H9 (cell line): ENCODE results near the gene WNT2. TPM values are rescaled to one million over a fixed set of nuclear protein-coding genes. Genes with fewer than 3 reads are reported as not detected.
A peak's percentile ranks its signal among the peaks of the same experiment; 100 is the strongest.

Experiments used
- DNase-seq: peaks from one replicate; pipeline ENCODE4 v3.0.0-alpha.2; 2017
- H2AFZ ChIP-seq: one replicate; pipeline ENCODE4 v1.6.1; 2013; ENCODE audit warnings: mild to moderate bottlenecking, low read length, control low read depth, moderate library complexity
- H2AK5ac ChIP-seq: 2 replicates; pipeline ENCODE4 v1.6.1; 2013; ENCODE audit warnings: low read length, control low read depth, mixed read lengths; ENCODE audit not compliant: insufficient read length
- H2BK120ac ChIP-seq: one replicate; pipeline ENCODE4 v1.6.1; 2013; ENCODE audit warnings: low read depth, mild to moderate bottlenecking, low read length, control low read depth, inconsistent platforms; ENCODE audit not compliant: poor library complexity, severe bottlenecking
- H2BK12ac ChIP-seq: 2 replicates; pipeline ENCODE4 v1.6.1; 2013; ENCODE audit warnings: low read length, control low read depth, mixed read lengths, low read depth; ENCODE audit not compliant: insufficient read length
- H2BK15ac ChIP-seq: 2 replicates; pipeline ENCODE4 v1.6.1; 2013; ENCODE audit warnings: low read depth, low read length, control low read depth
- H2BK20ac ChIP-seq: one replicate; pipeline ENCODE4 v1.6.1; 2013; ENCODE audit warnings: low read depth, mild to moderate bottlenecking, low read length, control low read depth, inconsistent platforms; ENCODE audit not compliant: poor library complexity, severe bottlenecking
- H2BK5ac ChIP-seq: 2 replicates; pipeline ENCODE4 v1.6.1; 2013; ENCODE audit warnings: low read length, control low read depth, mixed read lengths; ENCODE audit not compliant: insufficient read length
- H3K14ac ChIP-seq: 2 replicates; pipeline ENCODE4 v1.6.1; 2013; ENCODE audit warnings: low read length, control low read depth; ENCODE audit not compliant: insufficient read depth
- H3K18ac ChIP-seq: 2 replicates; pipeline ENCODE4 v1.6.1; 2013; ENCODE audit warnings: low read depth, mild to moderate bottlenecking, mixed read lengths, low read length, control low read depth; ENCODE audit not compliant: insufficient read length
- H3K23ac ChIP-seq: 2 replicates; pipeline ENCODE4 v1.6.1; 2013; ENCODE audit warnings: low read length, control low read depth, mixed read lengths, low read depth; ENCODE audit not compliant: insufficient read length
- H3K23me2 ChIP-seq: 2 replicates; pipeline ENCODE4 v1.6.1; 2013; ENCODE audit warnings: low read depth, mild to moderate bottlenecking, mixed read lengths, low read length, control low read depth; ENCODE audit not compliant: insufficient read length, poor library complexity, severe bottlenecking
- H3K27ac ChIP-seq: 2 replicates; pipeline ENCODE4 v1.5.1; 2013; ENCODE audit warnings: low read length, control low read depth, mixed read lengths, low read depth; ENCODE audit not compliant: insufficient read length
- H3K27me3 ChIP-seq: 2 replicates; pipeline ENCODE4 v1.6.1; 2013; ENCODE audit warnings: low read length, control low read depth, inconsistent platforms; ENCODE audit not compliant: insufficient read depth
- H3K4ac ChIP-seq: 2 replicates; pipeline ENCODE4 v1.6.1; 2013; ENCODE audit warnings: low read depth, mild to moderate bottlenecking, control low read depth, inconsistent platforms, low read length, moderate library complexity
- H3K4me1 ChIP-seq: 2 replicates; pipeline ENCODE4 v1.6.1; 2013; ENCODE audit warnings: low read length, control low read depth, inconsistent platforms; ENCODE audit not compliant: insufficient read depth
- H3K4me2 ChIP-seq: 2 replicates; pipeline ENCODE4 v1.6.1; 2013; ENCODE audit warnings: low read length, control low read depth, mixed read lengths; ENCODE audit not compliant: insufficient read length, insufficient read depth
- H3K56ac ChIP-seq: 2 replicates; pipeline ENCODE4 v1.6.1; 2013; ENCODE audit warnings: low read depth, mild to moderate bottlenecking, mixed read lengths, low read length, control low read depth; ENCODE audit not compliant: insufficient read length
- H3K79me1 ChIP-seq: 2 replicates; pipeline ENCODE4 v1.6.1; 2013; ENCODE audit warnings: low read depth, mild to moderate bottlenecking, moderate library complexity, low read length, control low read depth, inconsistent platforms; ENCODE audit not compliant: insufficient read depth, poor library complexity, severe bottlenecking
- H3K79me2 ChIP-seq: 2 replicates; pipeline ENCODE4 v1.6.1; 2013; ENCODE audit warnings: low read length, control low read depth, inconsistent platforms; ENCODE audit not compliant: insufficient read depth
- H3K9ac ChIP-seq: 2 replicates; pipeline ENCODE4 v1.6.1; 2013; ENCODE audit warnings: low read length, control low read depth, mixed read lengths; ENCODE audit not compliant: insufficient read length; ENCODE audit errors: extremely low read depth
- H3K9me3 ChIP-seq: one replicate; pipeline ENCODE4 v1.6.1; 2013; ENCODE audit warnings: low read depth, low read length, inconsistent platforms; ENCODE audit not compliant: control insufficient read depth
- H3T11ph ChIP-seq: one replicate; pipeline ENCODE4 v1.6.1; 2013; ENCODE audit warnings: mild to moderate bottlenecking, low read length, control low read depth, inconsistent platforms
- H4K20me1 ChIP-seq: one replicate; pipeline ENCODE4 v1.6.1; 2013; ENCODE audit not compliant: control insufficient read depth, insufficient read length, insufficient read depth
- H4K5ac ChIP-seq: 2 replicates; pipeline ENCODE4 v1.6.1; 2013; ENCODE audit warnings: low read depth, mild to moderate bottlenecking, mixed read lengths, low read length, control low read depth; ENCODE audit not compliant: insufficient read length
- H4K8ac ChIP-seq: replicated peaks from 2 replicates; pipeline ENCODE4 v1.6.1; 2013; ENCODE audit warnings: low read length, control low read depth, mixed read lengths, low read depth; ENCODE audit not compliant: insufficient read length
- H4K91ac ChIP-seq: 2 replicates; pipeline ENCODE4 v1.6.1; 2013; ENCODE audit warnings: low read depth, mild to moderate bottlenecking, moderate library complexity, mixed read lengths, low read length, control low read depth; ENCODE audit not compliant: insufficient read length
- H3K27ac Mint-ChIP-seq, 3 experiments: 2 replicates in 2 of 3; 3 replicates in 1 of 3; pipeline ENCODE4 v1.8.0; 2020 to 2021; ENCODE audit warnings: mixed read lengths in 3 of 3, mild to moderate bottlenecking in 1 of 3, moderate library complexity in 1 of 3
- H3K27me3 Mint-ChIP-seq: 2 replicates; pipeline ENCODE4 v1.8.0; 2021; ENCODE audit warnings: low read depth, mild to moderate bottlenecking, moderate library complexity, mixed read lengths
- H3K36me3 Mint-ChIP-seq, 3 experiments: 2 replicates in 2 of 3; 3 replicates in 1 of 3; pipeline ENCODE4 v1.8.0; 2020 to 2021; ENCODE audit warnings: low read depth in 3 of 3, mixed read lengths in 3 of 3; ENCODE audit not compliant: insufficient read depth in 1 of 3
- H3K4me1 Mint-ChIP-seq, 2 experiments: 2 replicates each; pipeline ENCODE4 v1.8.0; 2020; ENCODE audit warnings: mixed read lengths in 2 of 2
- H3K4me3 Mint-ChIP-seq, 2 experiments: 2 replicates in 1 of 2; 3 replicates in 1 of 2; pipeline ENCODE4 v1.8.0; 2020 to 2021; ENCODE audit warnings: mild to moderate bottlenecking in 2 of 2, mixed read lengths in 2 of 2, moderate library complexity in 1 of 2
- H3K9me3 Mint-ChIP-seq, 2 experiments: 2 replicates in 1 of 2; 3 replicates in 1 of 2; pipeline ENCODE4 v1.8.0; 2020; ENCODE audit warnings: mild to moderate bottlenecking in 2 of 2, mixed read lengths in 2 of 2, moderate library complexity in 1 of 2
- WGBS: extraction: QIAGEN DNeasy Blood & Tissue Kit; methylation state at CpG from one replicate; pipeline ENCODE4 v1.1.7; 2013; ENCODE audit warnings: missing lambda C conversion rate, low lambda C conversion rate, mixed read lengths; ENCODE audit not compliant: insufficient read length; ENCODE audit errors: extremely low coverage; 5-methylcytosine and 5-hydroxymethylcytosine counted together
- total RNA-seq: library from RNA; stranded (reverse); gene quantifications from 2 replicates; pipeline ENCODE4 v1.2.1, GENCODE V29; 2021
- TF ChIP-seq, protein P1 (sequence below): fragments of 200-600 bp; sonication (generic); conservative IDR thresholded peaks from 3 replicates; pipeline ENCODE4 v1.8.0; 2021; ENCODE audit warnings: antibody characterized with exemption, mild to moderate bottlenecking

Gene WNT2
- total RNA-seq, 1 experiment from 2014 or later = not detected

DNA sequence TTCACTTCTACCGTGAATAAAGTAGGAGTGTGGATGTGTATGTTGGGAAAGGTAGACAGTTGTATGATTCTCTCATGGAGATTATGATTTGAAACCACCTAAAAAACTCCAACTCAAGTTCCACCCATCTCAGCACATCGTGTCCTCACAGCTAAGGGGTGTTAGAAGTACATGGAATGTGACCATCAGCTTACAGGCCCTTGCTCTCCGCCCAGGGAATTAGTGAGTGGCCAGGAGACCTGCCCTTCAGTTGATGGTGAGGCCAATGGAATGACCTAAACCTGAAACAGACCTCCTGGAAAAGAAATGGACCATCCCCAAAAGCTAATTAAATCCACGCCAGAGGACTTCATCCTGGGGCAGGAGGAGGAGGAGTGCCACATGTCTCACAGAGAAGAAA, 2.1 kb upstream of the WNT2 start:
- H3K27ac ChIP-seq = no peak overlapping the region
- no peak overlapping the region for H2BK20ac ChIP-seq
- H3K23ac ChIP-seq = no peak overlapping the region
- H3K79me1 ChIP-seq = no peaks in the 10 kb centered on the region
- no peak overlapping the region for H2BK5ac ChIP-seq
- H3K4ac ChIP-seq = no peak overlapping the region
- H3K79me2 ChIP-seq = no peaks in the 10 kb centered on the region
- Mint-ChIP-seq H3K9me3 (peaks cover 10% of the 10 kb centered on the region in 2 experiments; a peak in 4 of 5 replicates), H3K4me3 (peak overlapping the region; percentile 70 to 89), H3K27ac (no peak overlapping the region), H3K4me1 (peaks cover 9 to 22% of the 10 kb centered on the region in 2 experiments), H3K36me3 (peaks cover 0 to 11% (median 0%) of the 10 kb centered on the region in 3 experiments; a peak in 4 of 7 replicates), H3K27me3 (peaks cover 93% of the 10 kb centered on the region)
- no peak overlapping the region for H4K91ac ChIP-seq
- peaks cover 21% of the 10 kb centered on the region for H3K23me2 ChIP-seq
- no peak overlapping the region for H2BK15ac ChIP-seq
- H2AK5ac ChIP-seq = no peak overlapping the region
- no CpG with 5 or more reads among the region's 4 CpGs for WGBS
- H3T11ph ChIP-seq = no peak overlapping the region
- no peak overlapping the region for H3K9ac ChIP-seq
- H4K5ac ChIP-seq = no peak overlapping the region
- H3K18ac ChIP-seq = no peak overlapping the region
- no peaks in the 10 kb centered on the region for H3K9me3 ChIP-seq
- H3K14ac ChIP-seq = no peak overlapping the region
- no peak overlapping the region for H2AFZ ChIP-seq
- H2BK120ac ChIP-seq = no peak overlapping the region
- H3K56ac ChIP-seq = no peak overlapping the region
- H3K4me1 ChIP-seq = no peaks in the 10 kb centered on the region
- H2BK12ac ChIP-seq = no peak overlapping the region
- no peaks in the 10 kb centered on the region for H4K20me1 ChIP-seq
- H3K4me2 ChIP-seq = peak overlapping the region; percentile 70
- peaks cover 61% of the 10 kb centered on the region for H3K27me3 ChIP-seq
- TF ChIP-seq, protein P1, sequence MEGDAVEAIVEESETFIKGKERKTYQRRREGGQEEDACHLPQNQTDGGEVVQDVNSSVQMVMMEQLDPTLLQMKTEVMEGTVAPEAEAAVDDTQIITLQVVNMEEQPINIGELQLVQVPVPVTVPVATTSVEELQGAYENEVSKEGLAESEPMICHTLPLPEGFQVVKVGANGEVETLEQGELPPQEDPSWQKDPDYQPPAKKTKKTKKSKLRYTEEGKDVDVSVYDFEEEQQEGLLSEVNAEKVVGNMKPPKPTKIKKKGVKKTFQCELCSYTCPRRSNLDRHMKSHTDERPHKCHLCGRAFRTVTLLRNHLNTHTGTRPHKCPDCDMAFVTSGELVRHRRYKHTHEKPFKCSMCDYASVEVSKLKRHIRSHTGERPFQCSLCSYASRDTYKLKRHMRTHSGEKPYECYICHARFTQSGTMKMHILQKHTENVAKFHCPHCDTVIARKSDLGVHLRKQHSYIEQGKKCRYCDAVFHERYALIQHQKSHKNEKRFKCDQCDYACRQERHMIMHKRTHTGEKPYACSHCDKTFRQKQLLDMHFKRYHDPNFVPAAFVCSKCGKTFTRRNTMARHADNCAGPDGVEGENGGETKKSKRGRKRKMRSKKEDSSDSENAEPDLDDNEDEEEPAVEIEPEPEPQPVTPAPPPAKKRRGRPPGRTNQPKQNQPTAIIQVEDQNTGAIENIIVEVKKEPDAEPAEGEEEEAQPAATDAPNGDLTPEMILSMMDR = no peak
- peak; percentile 70 for DNase-seq
- no peak overlapping the region for H4K8ac ChIP-seq
